CD4-positive, alpha-beta T cell treated with Interleukin-17A for 4 hours (primary cell): ENCODE measurements around the gene PTH1R.

Experiments
- DNase-seq: peaks from one replicate; pipeline ENCODE4 v3.0.0-alpha.2; 2020; ENCODE audit warnings: mixed read lengths

Gene PTH1R

GRCh38 chr3:46934072-46934471 is 56.6 kb downstream of the PTH1R start:
- DNase-seq: no peak

- DNase-seq: no peak
These were observed 57.1 kb downstream of the PTH1R start for GRCh38 chr3:46934498-46935167.

GRCh38 chr3:46935168-46935858 is 57.8 kb downstream of the PTH1R start:
- no peak for DNase-seq

GRCh38 chr3:46935989-46936558 is 58.6 kb downstream of the PTH1R start:
- no peak for DNase-seq

GRCh38 chr3:46936733-46937250 is 59.3 kb downstream of the PTH1R start:
- no peak for DNase-seq

- no peak for DNase-seq
These were observed 60.6 kb downstream of the PTH1R start for GRCh38 chr3:46938118-46938517.

- DNase-seq: no peak
These were observed 62.3 kb downstream of the PTH1R start for GRCh38 chr3:46939578-46940445.

GRCh38 chr3:46942076-46942475 is 64.6 kb downstream of the PTH1R start:
- no peak for DNase-seq

- no peak for DNase-seq
These were observed 65.1 kb downstream of the PTH1R start for GRCh38 chr3:46942481-46943236.

- DNase-seq: no peak
These were observed 66.0 kb downstream of the PTH1R start for GRCh38 chr3:46943237-46944187.

GRCh38 chr3:46944191-46944590 is 66.7 kb downstream of the PTH1R start:
- DNase-seq: no peak

- no peak for DNase-seq
These were observed 68.9 kb downstream of the PTH1R start for GRCh38 chr3:46946416-46946815.

GRCh38 chr3:46946856-46947545 is 69.5 kb downstream of the PTH1R start:
- peak; percentile 81 for DNase-seq

- DNase-seq: no peak
These were observed 70.0 kb downstream of the PTH1R start for GRCh38 chr3:46947546-46947901.

GRCh38 chr3:46947981-46948791 is 70.7 kb downstream of the PTH1R start:
- DNase-seq: peak; percentile 78

GRCh38 chr3:46948830-46949671 is 71.5 kb downstream of the PTH1R start:
- peak; percentile 34 for DNase-seq

- no peak for DNase-seq
These were observed 72.7 kb downstream of the PTH1R start for GRCh38 chr3:46950177-46950576.

GRCh38 chr3:46950650-46951241 is 73.2 kb downstream of the PTH1R start:
- no peak for DNase-seq
